ENCODE measurements around the gene SYT7.
"Not testable (repeated sequence)": the region's sequence is repeated elsewhere in the genome, so short reads cannot be mapped to it uniquely, and the experiment has no call there.

Gene SYT7

GRCh38 chr11:61481806-61482205 is 99.1 kb downstream of the SYT7 start:
- no peaks in the 10 kb centered on the region for H3K9me2 ChIP-seq (replicated peaks; ENCODE audit: insufficient read depth, low read length)
- DNase-seq: no peak
- no peaks in the 10 kb centered on the region for H3K9me3 ChIP-seq (replicated peaks; ENCODE audit: insufficient read depth, low read length)
- H3K4me2 ChIP-seq (ENCODE audit: low read depth, low read length): no peak overlapping the region
- H3K36me3 ChIP-seq (replicated peaks; ENCODE audit: insufficient read depth, low read length): no peaks in the 10 kb centered on the region
- no peak for TF ChIP-seq EZH2phosphoT487 (IDR thresholded peaks at IDR 0.05; ENCODE audit: low read length)
- TF ChIP-seq CTCF (IDR thresholded peaks at IDR 0.05; ENCODE audit: low read length): no peak
- TF ChIP-seq EZH2 (optimal IDR thresholded peaks at IDR 0.05; ENCODE audit: low read depth, low read length): no peak
- H3K4me1 ChIP-seq (ENCODE audit: low read length): no peaks in the 10 kb centered on the region
- no peaks in the 10 kb centered on the region for H3K79me2 ChIP-seq (ENCODE audit: low read length)
- H3K27me3 ChIP-seq (replicated peaks; ENCODE audit: insufficient read depth, low read length): peaks cover 76% of the 10 kb centered on the region
- no peaks in the 10 kb centered on the region for H3F3A ChIP-seq (ENCODE audit: insufficient read depth, low read length)
- H2AFZ ChIP-seq (ENCODE audit: low read length): no peak overlapping the region
- H4K20me1 ChIP-seq (ENCODE audit: insufficient read depth, low read length): no peaks in the 10 kb centered on the region
- no peak overlapping the region for H3K27ac ChIP-seq (ENCODE audit: low read length)
- no peak overlapping the region for H3K9ac ChIP-seq (ENCODE audit: low read length)
- H3K4me3 ChIP-seq (ENCODE audit: low read length): no peak overlapping the region

GRCh38 chr11:61480994-61481335 is 99.9 kb downstream of the SYT7 start:
- H3K4me3 ChIP-seq (ENCODE audit: low read length): no peak overlapping the region

GRCh38 chr11:61480261-61480993 is 100.4 kb downstream of the SYT7 start:
- H3K9me2 ChIP-seq (replicated peaks; ENCODE audit: insufficient read depth, low read length): no peaks in the 10 kb centered on the region
- no peaks in the 10 kb centered on the region for H3K4me1 ChIP-seq (ENCODE audit: low read length)
- H3F3A ChIP-seq (ENCODE audit: insufficient read depth, low read length): no peaks in the 10 kb centered on the region
- H2AFZ ChIP-seq (ENCODE audit: low read length): no peak overlapping the region
- no peak for DNase-seq
- H3K79me2 ChIP-seq (ENCODE audit: low read length): no peaks in the 10 kb centered on the region
- H3K4me3 ChIP-seq (ENCODE audit: low read length): no peak overlapping the region
- H4K20me1 ChIP-seq (ENCODE audit: insufficient read depth, low read length): no peaks in the 10 kb centered on the region
- no peak for TF ChIP-seq CTCF (IDR thresholded peaks at IDR 0.05; ENCODE audit: low read length)
- TF ChIP-seq EZH2phosphoT487 (IDR thresholded peaks at IDR 0.05; ENCODE audit: low read length): no peak
- no peak for TF ChIP-seq EZH2 (optimal IDR thresholded peaks at IDR 0.05; ENCODE audit: low read depth, low read length)
- peaks cover 62% of the 10 kb centered on the region for H3K27me3 ChIP-seq (replicated peaks; ENCODE audit: insufficient read depth, low read length)
- H3K9me3 ChIP-seq (replicated peaks; ENCODE audit: insufficient read depth, low read length): no peaks in the 10 kb centered on the region
- no peak overlapping the region for H3K27ac ChIP-seq (ENCODE audit: low read length)
- H3K36me3 ChIP-seq (replicated peaks; ENCODE audit: insufficient read depth, low read length): no peaks in the 10 kb centered on the region
- H3K9ac ChIP-seq (ENCODE audit: low read length): no peak overlapping the region
- no peak overlapping the region for H3K4me2 ChIP-seq (ENCODE audit: low read depth, low read length)

More at GRCh38 chr11:61480994-61481335, 99.9 kb downstream of the SYT7 start:
- Histone ChIP-seq H3K4me1 (ENCODE audit: low read length) (no peaks in the 10 kb centered on the region), H3K9me2 (replicated peaks; ENCODE audit: insufficient read depth, low read length) (no peaks in the 10 kb centered on the region), H3K79me2 (ENCODE audit: low read length) (no peaks in the 10 kb centered on the region), H3K9me3 (replicated peaks; ENCODE audit: insufficient read depth, low read length) (no peaks in the 10 kb centered on the region), H3K27ac (ENCODE audit: low read length) (no peak overlapping the region), H3K36me3 (replicated peaks; ENCODE audit: insufficient read depth, low read length) (no peaks in the 10 kb centered on the region), H2AFZ (ENCODE audit: low read length) (no peak overlapping the region), H3K4me2 (ENCODE audit: low read depth, low read length) (no peak overlapping the region), H3F3A (ENCODE audit: insufficient read depth, low read length) (no peaks in the 10 kb centered on the region), H4K20me1 (ENCODE audit: insufficient read depth, low read length) (no peaks in the 10 kb centered on the region), H3K27me3 (replicated peaks; ENCODE audit: insufficient read depth, low read length) (peaks cover 68% of the 10 kb centered on the region), H3K9ac (ENCODE audit: low read length) (no peak overlapping the region)
- no peak for TF ChIP-seq EZH2phosphoT487 (IDR thresholded peaks at IDR 0.05; ENCODE audit: low read length)
- TF ChIP-seq EZH2 (optimal IDR thresholded peaks at IDR 0.05; ENCODE audit: low read depth, low read length): no peak
- no peak for TF ChIP-seq CTCF (IDR thresholded peaks at IDR 0.05; ENCODE audit: low read length)
- DNase-seq: no peak

GRCh38 chr11:61479360-61480058 is 101.4 kb downstream of the SYT7 start:
- H3K79me2 ChIP-seq (ENCODE audit: low read length); H3K9ac ChIP-seq (ENCODE audit: low read length); H2AFZ ChIP-seq (ENCODE audit: low read length); H3K4me3 ChIP-seq (ENCODE audit: low read length); H3K9me3 ChIP-seq (replicated peaks; ENCODE audit: insufficient read depth, low read length); H3K4me1 ChIP-seq (ENCODE audit: low read length); H3F3A ChIP-seq (ENCODE audit: insufficient read depth, low read length); H3K27ac ChIP-seq (ENCODE audit: low read length); H4K20me1 ChIP-seq (ENCODE audit: insufficient read depth, low read length); DNase-seq; H3K4me2 ChIP-seq (ENCODE audit: low read depth, low read length); H3K36me3 ChIP-seq (replicated peaks; ENCODE audit: insufficient read depth, low read length); H3K9me2 ChIP-seq (replicated peaks; ENCODE audit: insufficient read depth, low read length): not testable (repeated sequence)
- H3K27me3 ChIP-seq (replicated peaks; ENCODE audit: insufficient read depth, low read length): peaks cover 54% of the 10 kb centered on the region

Data from MM.1S (cell line).